ENCODE measurements around the gene LYAR.
"Not testable (repeated sequence)": the region's sequence is repeated elsewhere in the genome, so short reads cannot be mapped to it uniquely, and the experiment has no call there.

The LYAR gene

DNA sequence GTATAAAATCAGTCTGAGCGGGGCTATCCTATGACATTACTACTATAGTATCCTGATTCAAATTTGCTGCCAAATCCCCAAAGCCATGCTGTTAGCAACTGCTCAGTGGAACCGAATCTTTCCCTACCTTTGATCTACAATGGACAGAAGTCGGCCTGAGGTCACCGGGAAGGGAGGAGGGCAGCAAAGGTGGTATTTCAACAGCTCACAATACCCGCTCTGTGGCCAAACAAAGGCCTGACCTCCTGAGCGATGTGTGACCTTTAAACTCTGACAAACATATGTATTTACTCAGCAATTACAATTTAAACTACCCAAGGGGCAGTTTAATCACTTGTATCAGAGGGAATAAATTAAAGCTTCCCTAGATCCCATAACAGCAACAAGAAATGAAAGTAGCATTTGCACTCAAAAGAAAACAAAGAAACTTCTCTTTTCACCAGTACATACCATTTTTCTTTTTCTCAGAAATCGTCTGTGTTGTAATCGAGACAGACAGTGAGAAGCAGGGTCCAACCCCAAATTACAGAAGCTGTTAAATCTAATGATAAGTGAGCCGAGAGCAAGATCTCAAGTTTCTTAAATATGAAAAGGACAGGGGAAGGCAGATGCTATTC is 30.4 kb downstream of the LYAR start:
- no peak for DNase-seq

GRCh38 chr4:4257705-4258104 is 32.2 kb downstream of the LYAR start:
- not testable (repeated sequence) for DNase-seq

GRCh38 chr4:4256799-4257198 is 33.2 kb downstream of the LYAR start:
- no peak for DNase-seq

GRCh38 chr4:4254666-4255065 is 35.3 kb downstream of the LYAR start:
- no peak for DNase-seq

- DNase-seq = no peak
These were observed 35.8 kb downstream of the LYAR start for GRCh38 chr4:4254199-4254598.

DNA sequence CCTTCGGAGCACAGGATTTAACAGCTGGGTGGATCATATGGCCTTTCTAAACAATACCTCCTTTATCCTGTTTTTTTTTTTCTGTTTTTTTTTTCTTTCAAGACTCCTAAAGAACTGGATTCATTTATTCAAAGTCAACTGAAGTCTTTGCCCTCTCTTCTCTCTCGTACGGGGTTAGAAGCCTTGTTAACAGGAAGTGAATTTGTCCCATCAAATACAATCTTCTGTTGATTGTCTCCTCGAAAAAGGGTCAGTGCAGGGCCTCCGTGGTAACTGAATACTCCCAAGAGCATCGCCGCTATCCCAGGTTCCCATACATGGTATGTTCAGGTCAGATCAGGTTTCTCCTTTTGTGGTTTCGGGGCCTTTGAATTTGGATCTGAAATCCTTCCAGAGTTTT is 40.1 kb downstream of the LYAR start:
- DNase-seq = no peak

- not testable (repeated sequence) for DNase-seq
These were observed 40.6 kb downstream of the LYAR start for GRCh38 chr4:4249342-4249741.

DNA sequence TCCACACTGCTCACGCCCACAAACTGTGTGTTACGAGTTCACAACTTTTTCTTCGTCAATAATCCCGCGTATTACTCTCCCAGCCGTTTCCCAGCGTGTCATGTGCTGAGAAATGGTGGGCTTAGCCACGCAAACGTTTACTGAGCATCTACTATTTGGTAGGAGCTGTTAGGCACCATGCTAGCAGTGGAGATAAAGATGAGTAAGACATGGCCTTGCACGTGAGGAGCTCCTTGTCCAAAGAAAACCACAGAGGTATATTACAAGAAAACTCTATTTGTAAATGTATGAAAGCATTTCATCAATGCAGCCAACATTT is 41.1 kb downstream of the LYAR start:
- DNase-seq = peak; percentile 6

DNA sequence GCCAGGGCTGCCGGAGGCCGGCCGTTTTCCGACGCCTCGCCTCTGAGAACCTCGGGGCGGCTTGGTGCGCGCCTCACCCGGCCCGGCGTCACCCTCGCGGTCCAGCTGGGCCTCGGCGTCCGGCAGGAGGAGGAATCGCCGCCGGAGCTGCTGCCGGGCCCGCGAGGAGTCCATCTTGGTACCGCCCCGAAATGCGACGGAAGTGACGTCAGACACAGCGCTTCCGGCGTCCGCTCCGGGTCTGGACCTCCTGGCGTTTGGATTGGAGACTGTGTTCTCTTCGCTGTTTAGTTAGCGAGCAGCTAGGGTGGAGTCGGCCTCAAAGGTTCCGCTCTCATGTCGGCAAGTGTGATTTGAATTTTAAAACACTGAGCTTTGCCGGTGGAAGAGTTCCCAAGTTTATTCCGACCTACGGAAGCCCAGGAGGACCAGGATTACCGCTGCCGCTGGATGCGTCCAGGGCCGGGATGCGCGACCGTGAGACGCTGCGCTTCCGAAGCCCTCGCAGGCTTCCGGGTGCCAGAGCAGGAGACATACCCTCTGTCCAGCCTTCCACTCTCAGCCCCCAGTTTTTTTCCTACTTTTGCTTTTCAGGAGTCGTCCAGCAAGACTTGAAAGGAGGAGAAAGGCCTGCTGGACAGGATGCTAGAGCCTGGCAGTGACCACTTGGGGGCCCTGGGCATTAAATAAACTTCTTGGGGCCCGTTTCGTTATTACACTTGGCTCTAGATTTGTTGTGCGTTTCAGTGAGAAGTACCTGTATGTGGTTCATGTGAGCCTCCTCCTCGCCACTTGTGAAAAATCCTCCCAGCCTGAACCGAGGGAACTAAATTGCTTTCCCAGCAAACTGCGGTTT is 41.7 kb downstream of the LYAR start, which contains the start of gene TMEM128:
Gene TMEM128 (minus strand): TSS at position 195 of the 856 bp plus-strand sequence. CDS start 21 bp downstream, at position 174.
- peak; percentile 95 for DNase-seq

GRCh38 chr4:4247696-4248028 is 42.3 kb downstream of the LYAR start:
- DNase-seq = no peak

DNA sequence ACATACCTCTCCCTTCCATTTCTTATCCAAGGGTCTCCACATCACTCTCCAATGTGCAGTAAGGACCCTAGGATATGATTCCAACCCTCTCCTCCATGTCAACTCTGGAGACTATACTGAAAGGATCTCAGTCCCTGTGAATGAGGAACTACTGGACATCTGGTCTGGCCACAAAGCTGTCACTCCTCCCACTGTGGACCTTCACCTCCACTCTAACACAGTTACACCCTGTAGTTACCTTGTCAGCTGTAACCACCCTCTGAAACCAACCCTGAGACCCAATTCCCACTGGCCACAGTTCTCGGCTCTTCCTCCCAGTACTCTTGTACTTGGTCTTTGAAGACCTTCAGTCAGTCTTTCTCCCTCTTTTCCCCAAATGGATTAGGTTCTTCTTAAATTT is 44.8 kb downstream of the LYAR start:
- no peak for DNase-seq

DNA sequence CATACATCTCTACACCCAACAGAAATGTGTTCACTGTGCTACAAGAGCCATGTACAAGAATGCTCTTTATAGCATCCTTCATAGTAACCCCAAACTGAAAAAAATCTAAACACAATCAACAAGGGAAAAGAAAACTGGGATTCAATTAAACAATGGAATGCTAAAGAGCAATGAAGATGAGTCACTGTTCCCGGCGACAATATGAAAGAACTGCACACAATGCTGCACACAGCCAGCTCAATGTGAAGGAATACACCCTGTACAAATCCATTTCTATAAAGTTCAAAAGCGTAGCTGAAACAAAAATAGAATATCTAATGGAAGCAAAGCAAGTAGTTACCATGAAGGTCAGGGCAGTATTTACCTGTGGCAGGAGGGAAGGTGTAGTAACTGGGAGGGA is 50.4 kb downstream of the LYAR start:
- DNase-seq = not testable (repeated sequence)

DNA sequence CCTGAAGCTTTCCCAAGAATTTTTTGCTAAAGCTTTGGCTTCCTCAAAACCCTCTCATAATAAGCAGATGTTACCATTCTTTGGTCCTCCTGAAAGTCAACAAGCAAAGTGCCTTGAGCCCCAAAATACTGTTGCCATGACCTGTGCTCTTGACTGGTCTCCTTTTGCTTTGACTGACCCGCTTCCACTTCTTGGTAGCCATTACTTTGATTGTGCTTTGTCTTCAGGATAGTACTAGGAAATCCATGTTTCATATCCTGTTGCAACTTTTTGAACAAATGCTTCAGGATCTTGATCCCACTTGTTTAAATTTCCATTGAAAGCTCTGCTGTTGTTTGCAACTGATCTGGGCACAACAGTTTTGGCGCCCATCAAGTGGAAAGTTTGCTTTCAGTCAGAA is 56.3 kb downstream of the LYAR start:
- DNase-seq = no peak

DNA sequence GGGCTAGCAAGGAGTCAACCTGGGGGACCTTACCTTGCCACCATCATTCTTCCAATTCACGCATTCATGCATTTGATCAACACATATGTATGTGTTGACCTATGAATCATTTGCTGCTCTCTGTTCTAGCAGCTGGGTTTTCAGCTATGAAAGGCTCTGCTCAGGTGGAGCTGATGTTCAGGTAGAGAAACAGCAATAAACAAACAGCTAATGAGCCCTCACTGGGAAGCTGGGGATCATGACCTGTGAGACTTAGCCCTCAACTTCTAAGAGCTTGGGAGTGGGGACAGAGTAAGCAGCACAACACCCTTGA is 61.6 kb downstream of the LYAR start:
- no peak for DNase-seq

DNA sequence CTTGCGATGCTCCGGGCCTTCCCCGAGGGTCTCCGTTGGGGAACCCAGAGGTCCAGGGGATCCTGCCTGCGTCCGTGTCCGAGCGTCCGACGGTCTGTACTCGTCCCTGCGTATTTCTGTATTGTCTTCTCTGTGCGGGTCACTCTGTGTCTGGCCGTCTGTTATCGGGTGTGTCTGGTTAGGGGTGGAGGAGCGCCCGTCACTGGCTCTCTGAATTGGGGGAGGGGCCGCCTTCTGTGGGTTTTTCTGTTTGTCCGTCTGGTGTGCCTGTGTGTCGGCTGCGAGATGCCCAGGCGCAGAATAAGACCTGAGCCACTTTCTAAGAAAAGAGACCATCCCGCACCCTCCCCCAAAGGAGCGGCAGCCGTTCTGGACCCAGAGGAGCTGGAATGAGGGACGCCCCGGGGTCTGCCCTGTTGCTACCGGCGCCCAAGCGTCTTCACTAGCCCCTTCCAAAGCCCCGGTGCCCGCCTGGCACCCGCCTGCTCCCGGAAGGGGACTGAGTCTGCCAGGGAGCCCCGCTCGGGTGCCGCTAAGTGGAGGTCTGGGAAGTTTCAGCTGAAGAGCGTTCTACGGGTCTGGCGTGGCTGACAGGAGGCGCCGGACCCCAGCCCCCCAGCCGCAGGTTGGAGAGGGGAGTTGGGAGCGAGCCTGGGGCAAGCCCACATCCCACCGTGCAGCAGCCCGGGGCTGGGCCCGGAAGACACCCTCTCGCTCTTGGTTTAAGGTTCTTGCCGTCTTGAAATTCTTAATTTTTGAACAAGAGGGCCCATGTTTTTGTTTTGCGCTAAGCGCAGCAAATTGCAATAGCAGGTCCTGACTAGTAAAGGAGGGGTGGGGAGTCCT is 62.2 kb downstream of the LYAR start:
- DNase-seq = no peak

DNA sequence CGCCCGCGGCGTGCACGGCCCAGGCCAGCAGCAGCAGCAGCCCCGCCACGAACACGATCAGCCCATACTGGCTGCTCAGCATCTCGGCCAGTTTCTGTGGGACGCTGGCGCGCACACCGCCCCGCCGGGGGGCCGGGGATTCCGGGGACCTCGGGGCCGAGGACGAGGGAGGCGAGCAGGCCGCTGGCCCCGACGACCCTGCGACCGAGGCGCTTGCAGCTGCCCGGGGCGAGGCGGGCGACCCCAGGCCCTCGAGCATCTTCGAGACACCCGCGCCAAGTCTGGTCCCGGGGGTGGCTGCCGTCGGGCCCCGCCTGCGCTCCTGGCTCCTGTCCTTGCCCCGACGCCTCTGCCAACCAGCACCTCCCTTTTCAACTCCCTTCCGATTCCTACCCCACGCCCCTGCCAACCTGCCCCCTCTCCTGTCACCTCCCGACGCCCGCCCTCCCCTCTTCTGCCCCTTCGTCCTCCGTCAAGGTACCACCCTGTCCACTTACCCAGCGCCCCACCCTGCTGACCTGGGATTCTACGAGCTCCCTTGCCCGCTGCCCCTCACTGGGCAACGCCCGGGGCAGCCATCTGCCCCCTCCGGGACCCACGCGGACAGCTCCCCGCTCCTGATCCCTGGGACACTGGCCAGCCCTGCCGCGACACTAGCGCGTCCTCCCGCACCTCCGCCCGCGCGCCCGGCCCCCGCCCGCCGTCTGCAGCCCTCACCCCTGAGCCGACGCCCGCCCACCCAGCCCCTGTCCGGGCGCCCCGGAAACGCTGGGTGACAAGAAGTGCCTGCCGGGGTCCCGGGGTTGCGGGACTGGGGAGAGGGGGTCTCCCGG is 63.1 kb downstream of the LYAR start, which contains the start of gene OTOP1:
Gene OTOP1 (minus strand): TSS at position 324 of the 833 bp plus-strand sequence. CDS start 65 bp downstream, at position 259.
- DNase-seq = no peak

GRCh38 chr4:4225915-4226605 is 63.9 kb downstream of the LYAR start:
- DNase-seq = no peak
